Measurements from ENCODE around the gene RIMS4.

Gene RIMS4

GRCh38 chr20:44781791-44782190, 28.6 kb downstream of the RIMS4 start:
- no peak overlapping the region for H3K18ac ChIP-seq (ENCODE audit: low read length)
- H3K36me3 ChIP-seq (ENCODE audit: control insufficient read depth, insufficient read depth, low read length) = no peaks in the 10 kb centered on the region
- no peak overlapping the region for H3K9ac ChIP-seq (ENCODE audit: low read length)
- no peak overlapping the region for H4K5ac ChIP-seq (ENCODE audit: low read length)
- no peak overlapping the region for H2AK5ac ChIP-seq (ENCODE audit: low read length)
- no CpG with 5 or more reads among the region's 3 CpGs for WGBS (ENCODE audit: extremely low coverage, insufficient coverage, low lambda C conversion rate)
- no peak overlapping the region for H3K4me3 ChIP-seq (ENCODE audit: low read length)
- H4K8ac ChIP-seq (ENCODE audit: low read depth, low read length) = no peak overlapping the region
- no peaks in the 10 kb centered on the region for H3K79me2 ChIP-seq (ENCODE audit: control insufficient read depth, insufficient read depth, low read length)
- H3K4me1 ChIP-seq (ENCODE audit: control insufficient read depth, low read depth, low read length) = peaks cover 5% of the 10 kb centered on the region
- no peak overlapping the region for H3K4me2 ChIP-seq (ENCODE audit: low read length)
- H3K79me1 ChIP-seq (ENCODE audit: low read length) = no peaks in the 10 kb centered on the region
- H3K4ac ChIP-seq (ENCODE audit: low read depth, low read length) = no peak overlapping the region
- H2BK5ac ChIP-seq (ENCODE audit: low read length) = no peak overlapping the region
- no peak overlapping the region for H3K56ac ChIP-seq (ENCODE audit: low read length)
- DNase-seq = no peak
- no peak overlapping the region for H2BK15ac ChIP-seq (replicated peaks; ENCODE audit: low read depth)
- no peak overlapping the region for H3K27ac ChIP-seq (ENCODE audit: low read depth, low read length)
- H3K27me3 ChIP-seq (ENCODE audit: insufficient read depth, low read length, poor library complexity) = no peaks in the 10 kb centered on the region
- H3K23ac ChIP-seq (ENCODE audit: low read length) = no peak overlapping the region
- no peak overlapping the region for H2BK120ac ChIP-seq (ENCODE audit: low read depth, low read length)

GRCh38 chr20:44781118-44781517, 29.2 kb downstream of the RIMS4 start:
- Histone ChIP-seq H3K4me1 (ENCODE audit: control insufficient read depth, low read depth, low read length) (peaks cover 3% of the 10 kb centered on the region), H3K9ac (ENCODE audit: low read length) (no peak overlapping the region), H3K4me2 (ENCODE audit: low read length) (no peak overlapping the region), H2BK120ac (ENCODE audit: low read depth, low read length) (no peak overlapping the region), H2AK5ac (ENCODE audit: low read length) (no peak overlapping the region), H3K18ac (ENCODE audit: low read length) (no peak overlapping the region), H3K56ac (ENCODE audit: low read length) (no peak overlapping the region), H3K27ac (ENCODE audit: low read depth, low read length) (no peak overlapping the region), H3K23ac (ENCODE audit: low read length) (no peak overlapping the region), H3K79me2 (ENCODE audit: control insufficient read depth, insufficient read depth, low read length) (no peaks in the 10 kb centered on the region), H3K79me1 (ENCODE audit: low read length) (no peaks in the 10 kb centered on the region), H3K4me3 (ENCODE audit: low read length) (no peak overlapping the region), H2BK5ac (ENCODE audit: low read length) (no peak overlapping the region), H3K4ac (ENCODE audit: low read depth, low read length) (no peak overlapping the region), H3K27me3 (ENCODE audit: insufficient read depth, low read length, poor library complexity) (no peaks in the 10 kb centered on the region), H4K8ac (ENCODE audit: low read depth, low read length) (no peak overlapping the region), H2BK15ac (replicated peaks; ENCODE audit: low read depth) (no peak overlapping the region), H3K36me3 (ENCODE audit: control insufficient read depth, insufficient read depth, low read length) (no peaks in the 10 kb centered on the region), H4K5ac (ENCODE audit: low read length) (no peak overlapping the region)
- no CpG with 5 or more reads among the region's 3 CpGs for WGBS (ENCODE audit: extremely low coverage, insufficient coverage, low lambda C conversion rate)
- DNase-seq = no peak

GRCh38 chr20:44780226-44780625, 30.1 kb downstream of the RIMS4 start:
- no peak overlapping the region for H4K8ac ChIP-seq (ENCODE audit: low read depth, low read length)
- no peak overlapping the region for H3K27ac ChIP-seq (ENCODE audit: low read depth, low read length)
- H4K5ac ChIP-seq (ENCODE audit: low read length) = no peak overlapping the region
- no peak overlapping the region for H3K4ac ChIP-seq (ENCODE audit: low read depth, low read length)
- no peak overlapping the region for H3K4me3 ChIP-seq (ENCODE audit: low read length)
- H3K4me1 ChIP-seq (ENCODE audit: control insufficient read depth, low read depth, low read length) = peaks cover 2% of the 10 kb centered on the region
- no CpG with 5 or more reads among the region's 5 CpGs for WGBS (ENCODE audit: extremely low coverage, insufficient coverage, low lambda C conversion rate)
- H2BK120ac ChIP-seq (ENCODE audit: low read depth, low read length) = no peak overlapping the region
- H2BK5ac ChIP-seq (ENCODE audit: low read length) = no peak overlapping the region
- no peaks in the 10 kb centered on the region for H3K27me3 ChIP-seq (ENCODE audit: insufficient read depth, low read length, poor library complexity)
- no peaks in the 10 kb centered on the region for H3K36me3 ChIP-seq (ENCODE audit: control insufficient read depth, insufficient read depth, low read length)
- H3K23ac ChIP-seq (ENCODE audit: low read length) = no peak overlapping the region
- H3K56ac ChIP-seq (ENCODE audit: low read length) = no peak overlapping the region
- H2BK15ac ChIP-seq (replicated peaks; ENCODE audit: low read depth) = no peak overlapping the region
- H3K79me2 ChIP-seq (ENCODE audit: control insufficient read depth, insufficient read depth, low read length) = no peaks in the 10 kb centered on the region
- no peak overlapping the region for H3K9ac ChIP-seq (ENCODE audit: low read length)
- peak; percentile 69 for DNase-seq
- no peak overlapping the region for H3K18ac ChIP-seq (ENCODE audit: low read length)
- no peak overlapping the region for H3K4me2 ChIP-seq (ENCODE audit: low read length)
- H2AK5ac ChIP-seq (ENCODE audit: low read length) = no peak overlapping the region
- no peaks in the 10 kb centered on the region for H3K79me1 ChIP-seq (ENCODE audit: low read length)

- H3K79me1 ChIP-seq (ENCODE audit: low read length) = no peaks in the 10 kb centered on the region
- H3K4ac ChIP-seq (ENCODE audit: low read depth, low read length) = no peak overlapping the region
- no peak overlapping the region for H3K4me3 ChIP-seq (ENCODE audit: low read length)
- H2AK5ac ChIP-seq (ENCODE audit: low read length) = no peak overlapping the region
- H3K9ac ChIP-seq (ENCODE audit: low read length) = no peak overlapping the region
- no peak overlapping the region for H3K27ac ChIP-seq (ENCODE audit: low read depth, low read length)
- no peak overlapping the region for H2BK15ac ChIP-seq (replicated peaks; ENCODE audit: low read depth)
- H3K56ac ChIP-seq (ENCODE audit: low read length) = no peak overlapping the region
- H3K23ac ChIP-seq (ENCODE audit: low read length) = no peak overlapping the region
- H3K36me3 ChIP-seq (ENCODE audit: control insufficient read depth, insufficient read depth, low read length) = no peaks in the 10 kb centered on the region
- no peak overlapping the region for H2BK120ac ChIP-seq (ENCODE audit: low read depth, low read length)
- H3K4me1 ChIP-seq (ENCODE audit: control insufficient read depth, low read depth, low read length) = no peaks in the 10 kb centered on the region
- H4K8ac ChIP-seq (ENCODE audit: low read depth, low read length) = no peak overlapping the region
- H3K79me2 ChIP-seq (ENCODE audit: control insufficient read depth, insufficient read depth, low read length) = no peaks in the 10 kb centered on the region
- no peak overlapping the region for H3K18ac ChIP-seq (ENCODE audit: low read length)
- WGBS (ENCODE audit: extremely low coverage, insufficient coverage, low lambda C conversion rate) = no CpG with 5 or more reads among the region's 7 CpGs
- peak; percentile 56 for DNase-seq
- no peaks in the 10 kb centered on the region for H3K27me3 ChIP-seq (ENCODE audit: insufficient read depth, low read length, poor library complexity)
- H4K5ac ChIP-seq (ENCODE audit: low read length) = no peak overlapping the region
- H2BK5ac ChIP-seq (ENCODE audit: low read length) = no peak overlapping the region
- no peak overlapping the region for H3K4me2 ChIP-seq (ENCODE audit: low read length)
These were observed 33.4 kb downstream of the RIMS4 start for GRCh38 chr20:44776980-44777379.

GRCh38 chr20:44773070-44773829, 37.1 kb downstream of the RIMS4 start:
- no peak overlapping the region for H2BK5ac ChIP-seq (ENCODE audit: low read length)
- no peak overlapping the region for H3K18ac ChIP-seq (ENCODE audit: low read length)
- H3K27ac ChIP-seq (ENCODE audit: low read depth, low read length) = no peak overlapping the region
- H3K23ac ChIP-seq (ENCODE audit: low read length) = no peak overlapping the region
- H3K4me3 ChIP-seq (ENCODE audit: low read length) = no peak overlapping the region
- H3K36me3 ChIP-seq (ENCODE audit: control insufficient read depth, insufficient read depth, low read length) = no peaks in the 10 kb centered on the region
- H3K4me1 ChIP-seq (ENCODE audit: control insufficient read depth, low read depth, low read length) = no peaks in the 10 kb centered on the region
- H3K27me3 ChIP-seq (ENCODE audit: insufficient read depth, low read length, poor library complexity) = no peaks in the 10 kb centered on the region
- H2BK120ac ChIP-seq (ENCODE audit: low read depth, low read length) = no peak overlapping the region
- DNase-seq = no peak
- H2BK15ac ChIP-seq (replicated peaks; ENCODE audit: low read depth) = no peak overlapping the region
- H3K4ac ChIP-seq (ENCODE audit: low read depth, low read length) = no peak overlapping the region
- H2AK5ac ChIP-seq (ENCODE audit: low read length) = no peak overlapping the region
- H3K56ac ChIP-seq (ENCODE audit: low read length) = no peak overlapping the region
- no CpG with 5 or more reads among the region's 10 CpGs for WGBS (ENCODE audit: extremely low coverage, insufficient coverage, low lambda C conversion rate)
- no peak overlapping the region for H3K4me2 ChIP-seq (ENCODE audit: low read length)
- no peak overlapping the region for H3K9ac ChIP-seq (ENCODE audit: low read length)
- no peaks in the 10 kb centered on the region for H3K79me1 ChIP-seq (ENCODE audit: low read length)
- no peak overlapping the region for H4K5ac ChIP-seq (ENCODE audit: low read length)
- no peaks in the 10 kb centered on the region for H3K79me2 ChIP-seq (ENCODE audit: control insufficient read depth, insufficient read depth, low read length)
- H4K8ac ChIP-seq (ENCODE audit: low read depth, low read length) = no peak overlapping the region

- H4K5ac ChIP-seq (ENCODE audit: low read length) = no peak overlapping the region
- H3K79me1 ChIP-seq (ENCODE audit: low read length) = no peaks in the 10 kb centered on the region
- H3K4ac ChIP-seq (ENCODE audit: low read depth, low read length) = no peak overlapping the region
- H3K23ac ChIP-seq (ENCODE audit: low read length) = no peak overlapping the region
- H2BK5ac ChIP-seq (ENCODE audit: low read length) = no peak overlapping the region
- WGBS (ENCODE audit: extremely low coverage, insufficient coverage, low lambda C conversion rate) = no CpG with 5 or more reads among the region's 8 CpGs
- no peak overlapping the region for H2AK5ac ChIP-seq (ENCODE audit: low read length)
- no peak overlapping the region for H2BK15ac ChIP-seq (replicated peaks; ENCODE audit: low read depth)
- no peak overlapping the region for H2BK120ac ChIP-seq (ENCODE audit: low read depth, low read length)
- H3K18ac ChIP-seq (ENCODE audit: low read length) = no peak overlapping the region
- no peaks in the 10 kb centered on the region for H3K79me2 ChIP-seq (ENCODE audit: control insufficient read depth, insufficient read depth, low read length)
- H3K9ac ChIP-seq (ENCODE audit: low read length) = no peak overlapping the region
- H3K27me3 ChIP-seq (ENCODE audit: insufficient read depth, low read length, poor library complexity) = no peaks in the 10 kb centered on the region
- no peaks in the 10 kb centered on the region for H3K4me1 ChIP-seq (ENCODE audit: control insufficient read depth, low read depth, low read length)
- H3K4me2 ChIP-seq (ENCODE audit: low read length) = no peak overlapping the region
- no peak overlapping the region for H3K56ac ChIP-seq (ENCODE audit: low read length)
- H3K27ac ChIP-seq (ENCODE audit: low read depth, low read length) = no peak overlapping the region
- DNase-seq = no peak
- no peak overlapping the region for H3K4me3 ChIP-seq (ENCODE audit: low read length)
- H4K8ac ChIP-seq (ENCODE audit: low read depth, low read length) = no peak overlapping the region
- H3K36me3 ChIP-seq (ENCODE audit: control insufficient read depth, insufficient read depth, low read length) = no peaks in the 10 kb centered on the region
These were observed 37.7 kb downstream of the RIMS4 start for GRCh38 chr20:44772636-44773035.
